GM12878 (cell line): ENCODE measurements around the gene APOL4.

Experiments
- EZH2 ChIP-seq: IDR thresholded peaks from 2 replicates; pipeline ENCODE4 v1.6.1; 2012; ENCODE audit warnings: low read depth, mild to moderate bottlenecking, control low read depth, inconsistent platforms, low read length, borderline replicate concordance; ENCODE audit not compliant: control insufficient read depth
- FOXM1 ChIP-seq: IDR thresholded peaks from 2 replicates; pipeline ENCODE4 v1.6.1; 2012; ENCODE audit warnings: low read depth, mild to moderate bottlenecking, inconsistent platforms, low read length, moderate library complexity
- GABPA ChIP-seq: IDR thresholded peaks from 2 replicates; pipeline ENCODE4 v1.6.1; 2014; ENCODE audit warnings: antibody characterized with exemption, low read depth, mild to moderate bottlenecking, inconsistent platforms
- NFIC ChIP-seq: IDR thresholded peaks from 2 replicates; pipeline ENCODE4 v1.6.1; 2012; ENCODE audit warnings: low read depth, mild to moderate bottlenecking, inconsistent platforms, low read length, moderate library complexity
- NR2C2 ChIP-seq: IDR thresholded peaks from 2 replicates; pipeline ENCODE4 v1.6.1; 2011; ENCODE audit warnings: borderline replicate concordance, low read depth; ENCODE audit not compliant: control insufficient read depth, insufficient read length
- POLR2AphosphoS5 ChIP-seq: IDR thresholded peaks from 2 replicates; pipeline ENCODE4 v1.6.1; 2011; ENCODE audit warnings: mild to moderate bottlenecking, low read length, inconsistent platforms
- RAD21 ChIP-seq: IDR thresholded peaks from 2 replicates; pipeline ENCODE4 v1.6.1; 2011; ENCODE audit warnings: mild to moderate bottlenecking, low read depth, low read length, moderate library complexity; ENCODE audit not compliant: insufficient read depth
- SMARCA5 ChIP-seq: fragments of 450-650 bp; IDR thresholded peaks from 2 replicates; pipeline ENCODE4 v1.6.1; 2017; ENCODE audit warnings: mild to moderate bottlenecking
- SUZ12 ChIP-seq: fragments of 200-600 bp; sonication (generic); IDR thresholded peaks from one replicate; pipeline ENCODE4 v1.6.1; 2018; ENCODE audit warnings: antibody characterized with exemption, mild to moderate bottlenecking; ENCODE audit not compliant: unreplicated experiment
- TAF1 ChIP-seq: IDR thresholded peaks from 2 replicates; pipeline ENCODE4 v1.6.1; 2011; ENCODE audit warnings: mild to moderate bottlenecking, low read depth, low read length, borderline replicate concordance
- TCF12 ChIP-seq: IDR thresholded peaks from 2 replicates; pipeline ENCODE4 v1.6.1; 2011; ENCODE audit warnings: low read depth, mild to moderate bottlenecking, low read length
- TF ChIP-seq, protein P1 (sequence below), 3 experiments: IDR thresholded peaks in 2 of 3; conservative IDR thresholded peaks in 1 of 3; 2 replicates each; pipeline ENCODE4 v1.5.1; 2011; ENCODE audit warnings: low read depth in 3 of 3, low read length in 3 of 3, mild to moderate bottlenecking in 3 of 3, control low read depth in 2 of 3, moderate library complexity in 2 of 3, inconsistent platforms in 1 of 3, mixed read lengths in 1 of 3; ENCODE audit not compliant: control insufficient read depth in 2 of 3, insufficient read depth in 1 of 3; ENCODE audit errors: extremely low read depth in 1 of 3
- TF ChIP-seq, protein P2 (sequence below): fragments of 450-650 bp; IDR thresholded peaks from 2 replicates; pipeline ENCODE4 v1.6.1; 2017; ENCODE audit warnings: mild to moderate bottlenecking
- TF ChIP-seq, protein P3 (sequence below): IDR thresholded peaks from 2 replicates; pipeline ENCODE4 v1.6.1; 2012; ENCODE audit warnings: low read depth, low read length, improper control_type of control experiment

DNA sequence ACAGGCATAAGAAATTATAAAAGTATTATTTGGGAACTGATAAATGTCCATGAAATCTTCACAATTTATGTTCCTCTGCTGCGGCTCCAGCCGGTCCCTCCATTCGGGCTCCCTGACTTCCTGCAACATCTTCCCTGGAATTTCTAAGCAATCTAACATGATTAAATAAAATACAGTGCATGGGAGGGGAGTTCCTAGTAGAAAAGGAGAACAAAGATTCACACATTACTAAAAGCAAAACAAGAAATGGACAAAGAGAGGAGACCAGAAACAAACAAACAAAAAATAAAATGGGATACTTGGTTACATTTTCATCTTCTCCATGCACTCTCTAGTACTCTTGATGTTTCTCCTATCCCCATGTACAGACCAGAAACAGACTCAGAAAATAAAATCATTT is 8.6 kb upstream of the APOL4 start:
- TF ChIP-seq POLR2AphosphoS5 (no peak), TAF1 (no peak), NFIC (no peak), TCF12 (no peak), SMARCA5 (no peak), GABPA (no peak), NR2C2 (no peak), FOXM1 (no peak), EZH2 (no peak), RAD21 (no peak), SUZ12 (no peak)
- TF ChIP-seq, protein P1, sequence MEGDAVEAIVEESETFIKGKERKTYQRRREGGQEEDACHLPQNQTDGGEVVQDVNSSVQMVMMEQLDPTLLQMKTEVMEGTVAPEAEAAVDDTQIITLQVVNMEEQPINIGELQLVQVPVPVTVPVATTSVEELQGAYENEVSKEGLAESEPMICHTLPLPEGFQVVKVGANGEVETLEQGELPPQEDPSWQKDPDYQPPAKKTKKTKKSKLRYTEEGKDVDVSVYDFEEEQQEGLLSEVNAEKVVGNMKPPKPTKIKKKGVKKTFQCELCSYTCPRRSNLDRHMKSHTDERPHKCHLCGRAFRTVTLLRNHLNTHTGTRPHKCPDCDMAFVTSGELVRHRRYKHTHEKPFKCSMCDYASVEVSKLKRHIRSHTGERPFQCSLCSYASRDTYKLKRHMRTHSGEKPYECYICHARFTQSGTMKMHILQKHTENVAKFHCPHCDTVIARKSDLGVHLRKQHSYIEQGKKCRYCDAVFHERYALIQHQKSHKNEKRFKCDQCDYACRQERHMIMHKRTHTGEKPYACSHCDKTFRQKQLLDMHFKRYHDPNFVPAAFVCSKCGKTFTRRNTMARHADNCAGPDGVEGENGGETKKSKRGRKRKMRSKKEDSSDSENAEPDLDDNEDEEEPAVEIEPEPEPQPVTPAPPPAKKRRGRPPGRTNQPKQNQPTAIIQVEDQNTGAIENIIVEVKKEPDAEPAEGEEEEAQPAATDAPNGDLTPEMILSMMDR (IDR thresholded peaks at IDR 0.05 in 2 of 3, conservative IDR thresholded peaks at IDR 0.05 in 1 of 3; ENCODE audit: control insufficient read depth in 2 of 3, extremely low read depth in 1 of 3, insufficient read depth in 1 of 3, low read depth in 3 of 3, low read length in 3 of 3): no peak
- TF ChIP-seq, protein P2, sequence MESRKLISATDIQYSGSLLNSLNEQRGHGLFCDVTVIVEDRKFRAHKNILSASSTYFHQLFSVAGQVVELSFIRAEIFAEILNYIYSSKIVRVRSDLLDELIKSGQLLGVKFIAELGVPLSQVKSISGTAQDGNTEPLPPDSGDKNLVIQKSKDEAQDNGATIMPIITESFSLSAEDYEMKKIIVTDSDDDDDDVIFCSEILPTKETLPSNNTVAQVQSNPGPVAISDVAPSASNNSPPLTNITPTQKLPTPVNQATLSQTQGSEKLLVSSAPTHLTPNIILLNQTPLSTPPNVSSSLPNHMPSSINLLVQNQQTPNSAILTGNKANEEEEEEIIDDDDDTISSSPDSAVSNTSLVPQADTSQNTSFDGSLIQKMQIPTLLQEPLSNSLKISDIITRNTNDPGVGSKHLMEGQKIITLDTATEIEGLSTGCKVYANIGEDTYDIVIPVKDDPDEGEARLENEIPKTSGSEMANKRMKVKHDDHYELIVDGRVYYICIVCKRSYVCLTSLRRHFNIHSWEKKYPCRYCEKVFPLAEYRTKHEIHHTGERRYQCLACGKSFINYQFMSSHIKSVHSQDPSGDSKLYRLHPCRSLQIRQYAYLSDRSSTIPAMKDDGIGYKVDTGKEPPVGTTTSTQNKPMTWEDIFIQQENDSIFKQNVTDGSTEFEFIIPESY: no peak
- TF ChIP-seq, protein P3, sequence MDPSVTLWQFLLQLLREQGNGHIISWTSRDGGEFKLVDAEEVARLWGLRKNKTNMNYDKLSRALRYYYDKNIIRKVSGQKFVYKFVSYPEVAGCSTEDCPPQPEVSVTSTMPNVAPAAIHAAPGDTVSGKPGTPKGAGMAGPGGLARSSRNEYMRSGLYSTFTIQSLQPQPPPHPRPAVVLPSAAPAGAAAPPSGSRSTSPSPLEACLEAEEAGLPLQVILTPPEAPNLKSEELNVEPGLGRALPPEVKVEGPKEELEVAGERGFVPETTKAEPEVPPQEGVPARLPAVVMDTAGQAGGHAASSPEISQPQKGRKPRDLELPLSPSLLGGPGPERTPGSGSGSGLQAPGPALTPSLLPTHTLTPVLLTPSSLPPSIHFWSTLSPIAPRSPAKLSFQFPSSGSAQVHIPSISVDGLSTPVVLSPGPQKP: no peak
